GM12878 (cell line): ENCODE measurements around the gene ADISSP. TPM values are rescaled to one million over a fixed set of nuclear protein-coding genes. Genes with fewer than 3 reads are reported as not detected.

ENCODE experiments used
- CBX3 ChIP-seq: fragments of 200-600 bp; sonication (generic); IDR thresholded peaks from 2 replicates; pipeline ENCODE4 v1.6.1; 2016; ENCODE audit warnings: low read depth, borderline replicate concordance
- DPF2 ChIP-seq: fragments of 450-650 bp; IDR thresholded peaks from 2 replicates; pipeline ENCODE4 v1.6.1; 2017; ENCODE audit warnings: mild to moderate bottlenecking
- EED ChIP-seq: sonication (generic); IDR thresholded peaks from 2 replicates; pipeline ENCODE4 v1.6.1; 2016; ENCODE audit warnings: antibody characterized with exemption, low read depth
- GABPA ChIP-seq: IDR thresholded peaks from 2 replicates; pipeline ENCODE4 v1.6.1; 2014; ENCODE audit warnings: antibody characterized with exemption, low read depth, mild to moderate bottlenecking, inconsistent platforms
- GATAD2B ChIP-seq: fragments of 450-650 bp; conservative IDR thresholded peaks from 2 replicates; pipeline ENCODE4 v1.6.1; 2017; ENCODE audit warnings: low read depth, mild to moderate bottlenecking, moderate library complexity
- HDGF ChIP-seq: fragments of 450-650 bp; IDR thresholded peaks from 2 replicates; pipeline ENCODE4 v1.6.1; 2016; ENCODE audit warnings: antibody characterized with exemption
- KAT2A ChIP-seq: conservative IDR thresholded peaks from 2 replicates; pipeline ENCODE4 v1.6.1; 2011; ENCODE audit warnings: low read depth, low read length; ENCODE audit not compliant: control insufficient read depth
- KLF5 ChIP-seq: fragments of 450-650 bp; IDR thresholded peaks from 2 replicates; pipeline ENCODE4 v1.6.1; 2014; ENCODE audit warnings: mild to moderate bottlenecking; ENCODE audit not compliant: partially characterized antibody
- LARP7 ChIP-seq: fragments of 450-650 bp; IDR thresholded peaks from 2 replicates; pipeline ENCODE4 v1.6.1; 2017; ENCODE audit warnings: mild to moderate bottlenecking
- MEF2B ChIP-seq: fragments of 450-650 bp; IDR thresholded peaks from 2 replicates; pipeline ENCODE4 v1.6.1; 2018; ENCODE audit warnings: mild to moderate bottlenecking, moderate library complexity; ENCODE audit not compliant: partially characterized antibody, poor library complexity, severe bottlenecking
- MXI1 ChIP-seq: fragments of 150-350 bp; IDR thresholded peaks from 2 replicates; pipeline ENCODE4 v1.6.1; 2011; ENCODE audit warnings: low read depth, mild to moderate bottlenecking, inconsistent platforms, low read length, improper control_type of control experiment
- NBN ChIP-seq: fragments of 450-650 bp; IDR thresholded peaks from 2 replicates; pipeline ENCODE4 v1.6.1; 2016
- NR2F1 ChIP-seq: fragments of 450-650 bp; conservative IDR thresholded peaks from 2 replicates; pipeline ENCODE4 v1.6.1; 2017; ENCODE audit warnings: mild to moderate bottlenecking
- PAX8 ChIP-seq: fragments of 450-650 bp; IDR thresholded peaks from 2 replicates; pipeline ENCODE4 v1.6.1; 2017; ENCODE audit warnings: mild to moderate bottlenecking, moderate library complexity
- RAD51 ChIP-seq: fragments of 450-650 bp; IDR thresholded peaks from 2 replicates; pipeline ENCODE4 v1.6.1; 2016; ENCODE audit warnings: moderate library complexity, mild to moderate bottlenecking, inconsistent platforms
- SMARCA5 ChIP-seq: fragments of 450-650 bp; IDR thresholded peaks from 2 replicates; pipeline ENCODE4 v1.6.1; 2017; ENCODE audit warnings: mild to moderate bottlenecking
- SP1 ChIP-seq: IDR thresholded peaks from one replicate; pipeline ENCODE4 v1.6.1; 2011; ENCODE audit warnings: low read depth, low read length
- TAF1 ChIP-seq: IDR thresholded peaks from 2 replicates; pipeline ENCODE4 v1.6.1; 2011; ENCODE audit warnings: mild to moderate bottlenecking, low read depth, low read length, borderline replicate concordance
- TARDBP ChIP-seq: IDR thresholded peaks from 2 replicates; pipeline ENCODE4 v1.6.1; 2016; ENCODE audit warnings: borderline replicate concordance
- TBL1XR1 ChIP-seq: IDR thresholded peaks from 2 replicates; pipeline ENCODE4 v1.6.1; 2012; ENCODE audit warnings: low read depth, low read length, improper control_type of control experiment
- ZNF217 ChIP-seq: fragments of 450-650 bp; IDR thresholded peaks from 2 replicates; pipeline ENCODE4 v1.6.1; 2017; ENCODE audit warnings: antibody characterized with exemption, mild to moderate bottlenecking
- ZNF274 ChIP-seq: IDR thresholded peaks from one replicate; pipeline ENCODE4 v1.8.0; 2011; ENCODE audit not compliant: insufficient read length, insufficient read depth
- polyA plus RNA-seq, 11 experiments: library from polyadenylated mRNA; depleted of rRNA in 4 of 11; unstranded in 6 of 11; stranded (reverse) in 5 of 11; fragments of >200 nt; fragmentation: Nextera tagmentation in 4 of 11; fragmentation: Illumina TruSeq in 1 of 11; extraction: Ambion mirVana in 4 of 11; extraction: Trizol in 1 of 11; gene quantifications; 1 replicate in 1 of 11; 2 replicates in 10 of 11; pipeline versions ENCODE4 v1.2.1 to v1.2.3, GENCODE V29; 2011 to 2016; ENCODE audit warnings: inconsistent platforms in 2 of 11, missing spikeins in 2 of 11, low read depth in 1 of 11
- total RNA-seq, 4 experiments: library from RNA; depleted of rRNA in 3 of 4; stranded (reverse); fragments of >200 nt in 3 of 4; fragmentation: Illumina TruSeq in 1 of 4; extraction: Trizol in 1 of 4; gene quantifications; 2 replicates each; pipeline versions ENCODE4 v1.2.1 to v1.2.3, GENCODE V29; 2013 to 2021
- TF ChIP-seq, protein P1 (sequence below): fragments of 150-350 bp; IDR thresholded peaks from 2 replicates; pipeline ENCODE4 v1.6.1; 2016; ENCODE audit warnings: low read depth, low read length
- TF ChIP-seq, protein P2 (sequence below): fragments of 450-650 bp; IDR thresholded peaks from 2 replicates; pipeline ENCODE4 v1.6.1; 2014; ENCODE audit warnings: mild to moderate bottlenecking
- TF ChIP-seq, protein P3 (sequence below): IDR thresholded peaks from 2 replicates; pipeline ENCODE4 v1.6.1; 2011; ENCODE audit warnings: borderline replicate concordance, low read depth, mild to moderate bottlenecking, moderate library complexity, mixed read lengths, low read length; ENCODE audit not compliant: insufficient read depth; ENCODE audit errors: extremely low read length
- TF ChIP-seq, protein P4 (sequence below): IDR thresholded peaks from 2 replicates; pipeline ENCODE4 v1.6.1; 2011; ENCODE audit warnings: low read depth, mild to moderate bottlenecking, low read length, moderate library complexity, borderline replicate concordance; ENCODE audit errors: extremely low read depth

ADISSP gene
- total and polyA plus RNA-seq, 10 of the 15 experiments (the other 5 are each of a cell fraction or from before 2014, with no cell fraction given) = 0.80 to 96.3 (median 38.6) TPM

DNA sequence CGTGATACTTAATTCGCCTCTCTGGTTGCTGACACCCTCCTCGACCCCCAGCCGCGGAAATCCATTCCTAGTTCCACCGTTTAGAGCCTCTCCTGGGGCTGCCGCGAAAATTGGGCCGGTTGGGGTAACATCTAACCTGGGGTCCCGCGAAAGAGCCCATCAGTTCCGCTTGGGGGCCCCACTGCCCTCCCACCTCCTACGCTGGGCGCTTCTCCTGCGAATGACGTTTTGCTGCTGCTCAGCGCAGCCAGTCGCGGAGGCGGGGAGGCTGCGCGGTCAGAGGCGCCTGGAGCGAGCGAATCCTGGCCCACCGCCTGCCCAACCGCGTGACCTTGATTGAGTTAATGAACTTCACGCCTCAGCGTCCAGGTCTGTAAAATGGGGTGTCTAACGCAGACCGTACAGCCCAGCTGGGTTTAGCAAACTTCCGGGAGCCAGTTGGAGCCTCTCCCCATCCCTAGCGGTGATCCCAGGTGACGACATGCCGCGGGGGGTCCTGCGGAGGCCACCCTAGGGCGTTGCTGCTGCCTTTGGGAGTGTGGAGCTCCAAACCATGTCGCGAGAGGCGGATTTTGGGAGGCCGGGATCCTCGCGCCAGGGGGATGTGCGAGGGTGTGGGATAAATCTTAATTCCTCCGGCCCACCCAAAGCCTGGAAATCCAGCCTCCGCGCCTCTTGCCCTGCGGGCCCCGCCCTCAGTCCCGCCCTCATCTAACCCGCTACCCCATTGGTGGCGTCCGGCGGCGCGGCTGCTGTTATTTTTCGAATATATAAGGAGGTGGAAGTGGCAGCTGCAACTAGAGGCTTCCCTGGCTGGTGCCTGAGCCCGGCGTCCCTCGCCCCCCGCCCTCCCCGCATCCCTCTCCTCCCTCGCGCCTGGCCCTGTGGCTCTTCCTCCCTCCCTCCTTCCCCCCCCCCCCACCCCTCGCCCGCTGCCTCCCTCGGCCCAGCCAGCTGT is 28.2 kb upstream of the ADISSP start, which contains the start of gene CDC25B (continued):
- TF ChIP-seq RAD51 (peak; percentile 35; the same call in 1 of the 2 replicates), MEF2B (peak; percentile 30), ZNF217 (peak; percentile 93), TARDBP (no peak), NBN (peak; percentile 90), LARP7 (peak; percentile 72; the same call in 1 of the 2 replicates), HDGF (peak; percentile 21; the same call in 1 of the 2 replicates), MXI1 (no peak), GABPA (no peak), GATAD2B (peak; percentile 78; the same call in 1 of the 2 replicates), CBX3 (no peak), PAX8 (no peak), KAT2A (no peak), TAF1 (no peak; the same call in 1 of the 2 replicates), ZNF274 (no peak), SMARCA5 (peak; percentile 99), NR2F1 (peak; percentile 86), EED (peak; percentile 78), TBL1XR1 (no peak), KLF5 (peak; percentile 73), DPF2 (peak; percentile 80), SP1 (peak; percentile 54)
- TF ChIP-seq, protein P1, sequence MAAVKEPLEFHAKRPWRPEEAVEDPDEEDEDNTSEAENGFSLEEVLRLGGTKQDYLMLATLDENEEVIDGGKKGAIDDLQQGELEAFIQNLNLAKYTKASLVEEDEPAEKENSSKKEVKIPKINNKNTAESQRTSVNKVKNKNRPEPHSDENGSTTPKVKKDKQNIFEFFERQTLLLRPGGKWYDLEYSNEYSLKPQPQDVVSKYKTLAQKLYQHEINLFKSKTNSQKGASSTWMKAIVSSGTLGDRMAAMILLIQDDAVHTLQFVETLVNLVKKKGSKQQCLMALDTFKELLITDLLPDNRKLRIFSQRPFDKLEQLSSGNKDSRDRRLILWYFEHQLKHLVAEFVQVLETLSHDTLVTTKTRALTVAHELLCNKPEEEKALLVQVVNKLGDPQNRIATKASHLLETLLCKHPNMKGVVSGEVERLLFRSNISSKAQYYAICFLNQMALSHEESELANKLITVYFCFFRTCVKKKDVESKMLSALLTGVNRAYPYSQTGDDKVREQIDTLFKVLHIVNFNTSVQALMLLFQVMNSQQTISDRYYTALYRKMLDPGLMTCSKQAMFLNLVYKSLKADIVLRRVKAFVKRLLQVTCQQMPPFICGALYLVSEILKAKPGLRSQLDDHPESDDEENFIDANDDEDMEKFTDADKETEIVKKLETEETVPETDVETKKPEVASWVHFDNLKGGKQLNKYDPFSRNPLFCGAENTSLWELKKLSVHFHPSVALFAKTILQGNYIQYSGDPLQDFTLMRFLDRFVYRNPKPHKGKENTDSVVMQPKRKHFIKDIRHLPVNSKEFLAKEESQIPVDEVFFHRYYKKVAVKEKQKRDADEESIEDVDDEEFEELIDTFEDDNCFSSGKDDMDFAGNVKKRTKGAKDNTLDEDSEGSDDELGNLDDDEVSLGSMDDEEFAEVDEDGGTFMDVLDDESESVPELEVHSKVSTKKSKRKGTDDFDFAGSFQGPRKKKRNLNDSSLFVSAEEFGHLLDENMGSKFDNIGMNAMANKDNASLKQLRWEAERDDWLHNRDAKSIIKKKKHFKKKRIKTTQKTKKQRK = no peak
- TF ChIP-seq, protein P2, sequence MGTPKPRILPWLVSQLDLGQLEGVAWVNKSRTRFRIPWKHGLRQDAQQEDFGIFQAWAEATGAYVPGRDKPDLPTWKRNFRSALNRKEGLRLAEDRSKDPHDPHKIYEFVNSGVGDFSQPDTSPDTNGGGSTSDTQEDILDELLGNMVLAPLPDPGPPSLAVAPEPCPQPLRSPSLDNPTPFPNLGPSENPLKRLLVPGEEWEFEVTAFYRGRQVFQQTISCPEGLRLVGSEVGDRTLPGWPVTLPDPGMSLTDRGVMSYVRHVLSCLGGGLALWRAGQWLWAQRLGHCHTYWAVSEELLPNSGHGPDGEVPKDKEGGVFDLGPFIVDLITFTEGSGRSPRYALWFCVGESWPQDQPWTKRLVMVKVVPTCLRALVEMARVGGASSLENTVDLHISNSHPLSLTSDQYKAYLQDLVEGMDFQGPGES = no peak
- TF ChIP-seq, protein P3, sequence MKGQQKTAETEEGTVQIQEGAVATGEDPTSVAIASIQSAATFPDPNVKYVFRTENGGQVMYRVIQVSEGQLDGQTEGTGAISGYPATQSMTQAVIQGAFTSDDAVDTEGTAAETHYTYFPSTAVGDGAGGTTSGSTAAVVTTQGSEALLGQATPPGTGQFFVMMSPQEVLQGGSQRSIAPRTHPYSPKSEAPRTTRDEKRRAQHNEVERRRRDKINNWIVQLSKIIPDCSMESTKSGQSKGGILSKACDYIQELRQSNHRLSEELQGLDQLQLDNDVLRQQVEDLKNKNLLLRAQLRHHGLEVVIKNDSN = peak; percentile 22
- TF ChIP-seq, protein P4, sequence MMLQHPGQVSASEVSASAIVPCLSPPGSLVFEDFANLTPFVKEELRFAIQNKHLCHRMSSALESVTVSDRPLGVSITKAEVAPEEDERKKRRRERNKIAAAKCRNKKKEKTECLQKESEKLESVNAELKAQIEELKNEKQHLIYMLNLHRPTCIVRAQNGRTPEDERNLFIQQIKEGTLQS = no peak
